ENCODE measurements around the gene COCH.

The COCH gene

GRCh38 chr14:30842431-30842830 is 31.9 kb upstream of the COCH start:
- H4K20me1 ChIP-seq (ENCODE audit: control insufficient read depth, insufficient read depth, low read depth, low read length): no peaks in the 10 kb centered on the region
- TF ChIP-seq CTCF (IDR thresholded peaks at IDR 0.05; ENCODE audit: low read depth, low read length, poor library complexity, severe bottlenecking): no peak
- TF ChIP-seq EZH2phosphoT487 (IDR thresholded peaks at IDR 0.05; ENCODE audit: borderline replicate concordance, low read length): no peak

GRCh38 chr14:30848449-30849240 is 25.7 kb upstream of the COCH start:
- no peak overlapping the region for H3K27ac ChIP-seq (ENCODE audit: low read depth, low read length)
- H3K4me3 ChIP-seq (ENCODE audit: low read length): no peak overlapping the region
- H4K20me1 ChIP-seq (ENCODE audit: control insufficient read depth, insufficient read depth, low read depth, low read length): no peaks in the 10 kb centered on the region
- H3K79me2 ChIP-seq (ENCODE audit: control insufficient read depth, low read length): no peaks in the 10 kb centered on the region
- H3K9me2 ChIP-seq (replicated peaks; ENCODE audit: control insufficient read depth, low read length): no peaks in the 10 kb centered on the region
- no peaks in the 10 kb centered on the region for H3K36me3 ChIP-seq (ENCODE audit: control insufficient read depth, low read length)
- no peaks in the 10 kb centered on the region for H3F3A ChIP-seq (ENCODE audit: control insufficient read depth, insufficient read depth)
- H3K9me3 ChIP-seq (ENCODE audit: control insufficient read depth, insufficient read depth, low read length): no peaks in the 10 kb centered on the region
- TF ChIP-seq EZH2phosphoT487 (IDR thresholded peaks at IDR 0.05; ENCODE audit: borderline replicate concordance, low read length) (no peak), CTCF (IDR thresholded peaks at IDR 0.05; ENCODE audit: low read depth, low read length, poor library complexity, severe bottlenecking) (no peak)
- H3K4me2 ChIP-seq (ENCODE audit: low read length): no peak overlapping the region
- no peaks in the 10 kb centered on the region for H3K4me1 ChIP-seq (ENCODE audit: control insufficient read depth, low read length)
- H3K27me3 ChIP-seq (ENCODE audit: control insufficient read depth, low read length): no peaks in the 10 kb centered on the region; the same call in 1 of the 2 replicates

More at GRCh38 chr14:30842431-30842830, 31.9 kb upstream of the COCH start:
- Histone ChIP-seq H3K4me1 (ENCODE audit: control insufficient read depth, low read length) (no peaks in the 10 kb centered on the region), H3K79me2 (ENCODE audit: control insufficient read depth, low read length) (no peaks in the 10 kb centered on the region), H3K36me3 (ENCODE audit: control insufficient read depth, low read length) (no peaks in the 10 kb centered on the region), H3F3A (ENCODE audit: control insufficient read depth, insufficient read depth) (no peaks in the 10 kb centered on the region), H3K9me3 (ENCODE audit: control insufficient read depth, insufficient read depth, low read length) (no peaks in the 10 kb centered on the region), H3K27me3 (ENCODE audit: control insufficient read depth, low read length) (peaks cover 3% of the 10 kb centered on the region; the same call in 1 of the 2 replicates), H3K4me2 (ENCODE audit: low read length) (no peak overlapping the region), H3K9me2 (replicated peaks; ENCODE audit: control insufficient read depth, low read length) (no peaks in the 10 kb centered on the region), H3K27ac (ENCODE audit: low read depth, low read length) (no peak overlapping the region), H3K4me3 (ENCODE audit: low read length) (no peak overlapping the region)

GRCh38 chr14:30849354-30849753 is 25.0 kb upstream of the COCH start:
- Histone ChIP-seq H3K27ac (ENCODE audit: low read depth, low read length) (no peak overlapping the region), H3K79me2 (ENCODE audit: control insufficient read depth, low read length) (no peaks in the 10 kb centered on the region), H3K4me2 (ENCODE audit: low read length) (no peak overlapping the region), H4K20me1 (ENCODE audit: control insufficient read depth, insufficient read depth, low read depth, low read length) (no peaks in the 10 kb centered on the region), H3K27me3 (ENCODE audit: control insufficient read depth, low read length) (no peaks in the 10 kb centered on the region; the same call in 1 of the 2 replicates), H3K4me1 (ENCODE audit: control insufficient read depth, low read length) (no peaks in the 10 kb centered on the region), H3K4me3 (ENCODE audit: low read length) (no peak overlapping the region), H3K36me3 (ENCODE audit: control insufficient read depth, low read length) (no peaks in the 10 kb centered on the region), H3F3A (ENCODE audit: control insufficient read depth, insufficient read depth) (no peaks in the 10 kb centered on the region), H3K9me3 (ENCODE audit: control insufficient read depth, insufficient read depth, low read length) (no peaks in the 10 kb centered on the region), H3K9me2 (replicated peaks; ENCODE audit: control insufficient read depth, low read length) (no peaks in the 10 kb centered on the region)
- TF ChIP-seq EZH2phosphoT487 (IDR thresholded peaks at IDR 0.05; ENCODE audit: borderline replicate concordance, low read length): no peak

GRCh38 chr14:30849983-30850382 is 24.4 kb upstream of the COCH start:
- Histone ChIP-seq H3K9me3 (ENCODE audit: control insufficient read depth, insufficient read depth, low read length) (no peaks in the 10 kb centered on the region), H3K79me2 (ENCODE audit: control insufficient read depth, low read length) (no peaks in the 10 kb centered on the region), H3K4me2 (ENCODE audit: low read length) (no peak overlapping the region), H3K4me1 (ENCODE audit: control insufficient read depth, low read length) (peaks cover under 1% of the 10 kb centered on the region), H4K20me1 (ENCODE audit: control insufficient read depth, insufficient read depth, low read depth, low read length) (no peaks in the 10 kb centered on the region), H3K4me3 (ENCODE audit: low read length) (no peak overlapping the region), H3F3A (ENCODE audit: control insufficient read depth, insufficient read depth) (no peaks in the 10 kb centered on the region), H3K36me3 (ENCODE audit: control insufficient read depth, low read length) (no peaks in the 10 kb centered on the region), H3K9me2 (replicated peaks; ENCODE audit: control insufficient read depth, low read length) (no peaks in the 10 kb centered on the region), H3K27me3 (ENCODE audit: control insufficient read depth, low read length) (no peaks in the 10 kb centered on the region; the same call in 1 of the 2 replicates), H3K27ac (ENCODE audit: low read depth, low read length) (no peak overlapping the region)
- TF ChIP-seq CTCF (IDR thresholded peaks at IDR 0.05; ENCODE audit: low read depth, low read length, poor library complexity, severe bottlenecking) (no peak), EZH2phosphoT487 (IDR thresholded peaks at IDR 0.05; ENCODE audit: borderline replicate concordance, low read length) (no peak)

Data from DOHH2 (cell line).